ENCODE measurements around the gene SERF1A. TPM values are rescaled to one million over a fixed set of nuclear protein-coding genes. Genes with fewer than 3 reads are reported as not detected.
"Not testable (repeated sequence)": the region's sequence is repeated elsewhere in the genome, so short reads cannot be mapped to it uniquely, and the experiment has no call there.

Gene SERF1A
- 2.8 TPM for total RNA-seq
- polyA plus RNA-seq (ENCODE audit: insufficient read depth in 1 of 8, insufficient read length in 8 of 8, low replicate concordance in 1 of 8) = 1 to 10 TPM; 1.4 to 4.7 (median 3.1) TPM
- long read RNA-seq, donor 1, partial matches to known transcripts = 0 of 7 reads
- long read RNA-seq, donor 1, other reads (novel, unspliced or antisense) = 0 of 7 reads
- long read RNA-seq, donor 2, partial matches to known transcripts = 0 of 1 reads
- long read RNA-seq, donor 2, other reads (novel, unspliced or antisense) = 0 of 1 reads
- long read RNA-seq, donor 3, transcript SERF1A-201 (3 exons, 963 nt) = major isoform, 8 of 12 reads
- long read RNA-seq, donor 3, partial matches to known transcripts = 0 of 12 reads
- long read RNA-seq, donor 3, other reads (novel, unspliced or antisense) = 0 of 12 reads
- long read RNA-seq, donor 4, transcript SERF1A-201 (3 exons, 963 nt) = major isoform, 5 of 7 reads
- long read RNA-seq, donor 4, partial matches to known transcripts = 0 of 7 reads
- long read RNA-seq, donor 4, other reads (novel, unspliced or antisense) = 0 of 7 reads
- long read RNA-seq, donor 5, transcript SERF1A-201 (3 exons, 963 nt) = major isoform, 24 of 49 reads
- long read RNA-seq, donor 5, partial matches to known transcripts = 18 of 49 reads
- long read RNA-seq, donor 5, other reads (novel, unspliced or antisense) = 0 of 49 reads
- long read RNA-seq, donor 6, transcript SERF1A-201 (3 exons, 963 nt) = major isoform, 28 of 48 reads
- long read RNA-seq, donor 6, partial matches to known transcripts = 15 of 48 reads
- long read RNA-seq, donor 6, other reads (novel, unspliced or antisense) = 0 of 48 reads
- long read RNA-seq, donor 7, transcript SERF1A-201 (3 exons, 963 nt) = major isoform, 18 of 34 reads
- long read RNA-seq, donor 7, partial matches to known transcripts = 14 of 34 reads
- long read RNA-seq, donor 7, other reads (novel, unspliced or antisense) = 0 of 34 reads
- long read RNA-seq, donor 8, transcript SERF1A-201 (3 exons, 963 nt) = major isoform, 6 of 25 reads
- long read RNA-seq, donor 8, partial matches to known transcripts = 16 of 25 reads
- long read RNA-seq, donor 8, other reads (novel, unspliced or antisense) = 0 of 25 reads
- long read RNA-seq, donor 9, transcript SERF1A-201 (3 exons, 963 nt) = major isoform, 7 of 20 reads
- long read RNA-seq, donor 9, partial matches to known transcripts = 10 of 20 reads
- long read RNA-seq, donor 9, other reads (novel, unspliced or antisense) = 0 of 20 reads
- long read RNA-seq, donor 10, transcript SERF1A-201 (3 exons, 963 nt) = major isoform, 9 of 10 reads
- long read RNA-seq, donor 10, partial matches to known transcripts = 0 of 10 reads
- long read RNA-seq, donor 10, other reads (novel, unspliced or antisense) = 0 of 10 reads
- long read RNA-seq, donor 11, transcript SERF1A-201 (3 exons, 963 nt) = major isoform, 10 of 27 reads
- long read RNA-seq, donor 11, partial matches to known transcripts = 10 of 27 reads
- long read RNA-seq, donor 11, other reads (novel, unspliced or antisense) = 0 of 27 reads

- H3K4me1 ChIP-seq (ENCODE audit: control insufficient read depth, insufficient read depth, low read length); H3K36me3 ChIP-seq (ENCODE audit: control insufficient read depth, insufficient read depth, low read length); H3K27me3 ChIP-seq (ENCODE audit: control insufficient read depth, insufficient read depth, low read length); DNase-seq; H3K27ac ChIP-seq (ENCODE audit: low read length); H3K9me3 ChIP-seq (replicated peaks; ENCODE audit: control insufficient read depth, low read depth, low read length); H3K4me3 ChIP-seq (ENCODE audit: low read length): not testable (repeated sequence)
- no CpG with 5 or more reads among the region's 66 CpGs for WGBS (ENCODE audit: insufficient coverage)
These were observed at the start of gene SERF1A for GRCh38 chr5:70900533-70901271. SERF1A (plus strand) TSS chr5:70900669; CDS start chr5:70900870, 201 bp downstream.

- not testable (repeated sequence) for H3K27me3 ChIP-seq (ENCODE audit: control insufficient read depth, insufficient read depth, low read length); H3K4me3 ChIP-seq (ENCODE audit: low read length); DNase-seq; H3K36me3 ChIP-seq (ENCODE audit: control insufficient read depth, insufficient read depth, low read length); H3K27ac ChIP-seq (ENCODE audit: low read length); H3K4me1 ChIP-seq (ENCODE audit: control insufficient read depth, insufficient read depth, low read length); H3K9me3 ChIP-seq (replicated peaks; ENCODE audit: control insufficient read depth, low read depth, low read length)
- no CpG with 5 or more reads among the region's 2 CpGs for WGBS (ENCODE audit: insufficient coverage)
These were observed 33.7 kb upstream of the SERF1A start for GRCh38 chr5:70866778-70867177.

- not testable (repeated sequence) for H3K9me3 ChIP-seq (replicated peaks; ENCODE audit: control insufficient read depth, low read depth, low read length); H3K4me1 ChIP-seq (ENCODE audit: control insufficient read depth, insufficient read depth, low read length); H3K36me3 ChIP-seq (ENCODE audit: control insufficient read depth, insufficient read depth, low read length); H3K4me3 ChIP-seq (ENCODE audit: low read length); H3K27ac ChIP-seq (ENCODE audit: low read length); DNase-seq; H3K27me3 ChIP-seq (ENCODE audit: control insufficient read depth, insufficient read depth, low read length)
- no CpG with 5 or more reads among the region's 1 CpG for WGBS (ENCODE audit: insufficient coverage)
These were observed 29.8 kb upstream of the SERF1A start for GRCh38 chr5:70870626-70871025.

GRCh38 chr5:70896076-70896475 lies 4.4 kb upstream of the SERF1A start:
- H3K27me3 ChIP-seq (ENCODE audit: control insufficient read depth, insufficient read depth, low read length); H3K27ac ChIP-seq (ENCODE audit: low read length); H3K36me3 ChIP-seq (ENCODE audit: control insufficient read depth, insufficient read depth, low read length); H3K9me3 ChIP-seq (replicated peaks; ENCODE audit: control insufficient read depth, low read depth, low read length); H3K4me3 ChIP-seq (ENCODE audit: low read length); H3K4me1 ChIP-seq (ENCODE audit: control insufficient read depth, insufficient read depth, low read length); DNase-seq: not testable (repeated sequence)
- no CpG with 5 or more reads among the region's 2 CpGs for WGBS (ENCODE audit: insufficient coverage)

- not testable (repeated sequence) for H3K4me3 ChIP-seq (ENCODE audit: low read length); H3K27ac ChIP-seq (ENCODE audit: low read length); DNase-seq; H3K27me3 ChIP-seq (ENCODE audit: control insufficient read depth, insufficient read depth, low read length); H3K4me1 ChIP-seq (ENCODE audit: control insufficient read depth, insufficient read depth, low read length); H3K36me3 ChIP-seq (ENCODE audit: control insufficient read depth, insufficient read depth, low read length); H3K9me3 ChIP-seq (replicated peaks; ENCODE audit: control insufficient read depth, low read depth, low read length)
- WGBS (ENCODE audit: insufficient coverage) = no CpG with 5 or more reads among the region's 5 CpGs
These were observed 753 bp downstream of the SERF1A start for GRCh38 chr5:70901272-70901571.

- WGBS (ENCODE audit: insufficient coverage) = no CpG with 5 or more reads among the region's 5 CpGs
- not testable (repeated sequence) for H3K9me3 ChIP-seq (replicated peaks; ENCODE audit: control insufficient read depth, low read depth, low read length); H3K4me1 ChIP-seq (ENCODE audit: control insufficient read depth, insufficient read depth, low read length); H3K4me3 ChIP-seq (ENCODE audit: low read length); H3K27ac ChIP-seq (ENCODE audit: low read length); DNase-seq; H3K36me3 ChIP-seq (ENCODE audit: control insufficient read depth, insufficient read depth, low read length); H3K27me3 ChIP-seq (ENCODE audit: control insufficient read depth, insufficient read depth, low read length)
These were observed 6.2 kb downstream of the SERF1A start for GRCh38 chr5:70906624-70907023.

GRCh38 chr5:70916829-70917228 lies 16.4 kb downstream of the SERF1A start:
- not testable (repeated sequence) for H3K9me3 ChIP-seq (replicated peaks; ENCODE audit: control insufficient read depth, low read depth, low read length); DNase-seq

GRCh38 chr5:70925211-70925562 lies 24.7 kb downstream of the SERF1A start:
- H3K4me1 ChIP-seq (ENCODE audit: control insufficient read depth, insufficient read depth, low read length); H3K9me3 ChIP-seq (replicated peaks; ENCODE audit: control insufficient read depth, low read depth, low read length); H3K27ac ChIP-seq (ENCODE audit: low read length); DNase-seq; H3K4me3 ChIP-seq (ENCODE audit: low read length); H3K27me3 ChIP-seq (ENCODE audit: control insufficient read depth, insufficient read depth, low read length); H3K36me3 ChIP-seq (ENCODE audit: control insufficient read depth, insufficient read depth, low read length): not testable (repeated sequence)
- no CpG with 5 or more reads among the region's 16 CpGs for WGBS (ENCODE audit: insufficient coverage)

More at GRCh38 chr5:70916829-70917228, 16.4 kb downstream of the SERF1A start:
- not testable (repeated sequence) for H3K27ac ChIP-seq (ENCODE audit: low read length); H3K36me3 ChIP-seq (ENCODE audit: control insufficient read depth, insufficient read depth, low read length); H3K27me3 ChIP-seq (ENCODE audit: control insufficient read depth, insufficient read depth, low read length); H3K4me1 ChIP-seq (ENCODE audit: control insufficient read depth, insufficient read depth, low read length); H3K4me3 ChIP-seq (ENCODE audit: low read length)

GRCh38 chr5:70931709-70932368 lies 31.4 kb downstream of the SERF1A start:
- H3K36me3 ChIP-seq (ENCODE audit: control insufficient read depth, insufficient read depth, low read length); H3K27ac ChIP-seq (ENCODE audit: low read length); H3K4me3 ChIP-seq (ENCODE audit: low read length); DNase-seq; H3K4me1 ChIP-seq (ENCODE audit: control insufficient read depth, insufficient read depth, low read length); H3K9me3 ChIP-seq (replicated peaks; ENCODE audit: control insufficient read depth, low read depth, low read length); H3K27me3 ChIP-seq (ENCODE audit: control insufficient read depth, insufficient read depth, low read length): not testable (repeated sequence)
- WGBS (ENCODE audit: insufficient coverage) = no CpG with 5 or more reads among the region's 6 CpGs

Measured in muscle of leg (tissue), 16 donors.